Activated CD8-positive, alpha-beta memory T cell treated with anti-CD3 and anti-CD28 coated beads for 36 hours (primary cell): Measurements from ENCODE around the gene CITED4. TPM values are rescaled to one million over a fixed set of nuclear protein-coding genes. Genes with fewer than 3 reads are reported as not detected.

Experiments used
- CTCF ChIA-PET: fragments of 350-600 bp; sonication (Branson Sonifier 250); formaldehyde crosslinking; loops from one replicate; lab custom pipeline; 2021; ENCODE audit warnings: antibody characterized with exemption; lab: Charles Lee
- POLR2A ChIA-PET: fragments of 350-600 bp; sonication (Branson Sonifier 250); formaldehyde crosslinking; loops from one replicate; lab custom pipeline; 2021; ENCODE audit warnings: antibody characterized with exemption; lab: Charles Lee
- total RNA-seq, 2 experiments: library from RNA; stranded (reverse); gene quantifications; one replicate each; pipeline ENCODE4 v1.2.3, GENCODE V29; 2021

Gene CITED4
- total RNA-seq, 2 experiments from 2014 or later, result 1.0 to 1.9 TPM

- CTCF ChIA-PET, result interaction anchor here (0.7 to 0.8 kb wide), 2 partner anchors 8 to 60 kb away, joined by 3 read pairs; no protein-coding TSS in a partner anchor
- POLR2A ChIA-PET, result no interaction called here
Observed at GRCh38 chr1:40841602-40842001, 20.6 kb downstream of the CITED4 start.

- ChIA-PET CTCF (interaction anchor here (0.8 kb wide), 1 partner anchor 9 kb away, joined by 3 read pairs; no protein-coding TSS in a partner anchor), POLR2A (no interaction called here)
Observed at GRCh38 chr1:40840526-40841323, 21.4 kb downstream of the CITED4 start.

- POLR2A ChIA-PET, result no interaction called here
- CTCF ChIA-PET, result interaction anchor here (0.8 kb wide), 1 partner anchor 67 kb away, joined by 3 read pairs; no protein-coding TSS in a partner anchor
Observed at GRCh38 chr1:40839943-40840335, 22.2 kb downstream of the CITED4 start.

- ChIA-PET CTCF (interaction anchor here (0.8 to 1.2 kb wide), 2 partner anchors 64 to 66 kb away, joined by 3 read pairs; no protein-coding TSS in a partner anchor), POLR2A (no interaction called here)
Observed at GRCh38 chr1:40838980-40839942, 22.9 kb downstream of the CITED4 start.

- CTCF ChIA-PET, result interaction anchor here (0.9 to 1.2 kb wide), 2 partner anchors 12 to 64 kb away, joined by 3 read pairs; no protein-coding TSS in a partner anchor
- POLR2A ChIA-PET, result no interaction called here
Observed at GRCh38 chr1:40838045-40838979, 23.9 kb downstream of the CITED4 start.

GRCh38 chr1:40837601-40838000 lies 24.6 kb downstream of the CITED4 start:
- POLR2A ChIA-PET, result no interaction called here
- CTCF ChIA-PET, result interaction anchor here (0.9 kb wide), 1 partner anchor 12 kb away, joined by 3 read pairs; no protein-coding TSS in a partner anchor

- ChIA-PET CTCF (no interaction called here), POLR2A (no interaction called here)
Observed at GRCh38 chr1:40836283-40836682, 25.9 kb downstream of the CITED4 start.

GRCh38 chr1:40834968-40835545 lies 27.1 kb downstream of the CITED4 start:
- ChIA-PET CTCF (no interaction called here), POLR2A (no interaction called here)

GRCh38 chr1:40833979-40834378 lies 28.2 kb downstream of the CITED4 start:
- CTCF ChIA-PET, result interaction anchor here (0.7 to 1.5 kb wide), 3 partner anchors 29 to 496 kb away, joined by 3 read pairs; no protein-coding TSS in a partner anchor
- POLR2A ChIA-PET, result no interaction called here

GRCh38 chr1:40831001-40831732 lies 31.0 kb downstream of the CITED4 start:
- POLR2A ChIA-PET, result no interaction called here

GRCh38 chr1:40830419-40830943 lies 31.7 kb downstream of the CITED4 start:
- ChIA-PET POLR2A (no interaction called here), CTCF (interaction anchor here (0.7 kb wide), 1 partner anchor 274 kb away, joined by 4 read pairs; no protein-coding TSS in a partner anchor)

More at GRCh38 chr1:40831001-40831732, 31.0 kb downstream of the CITED4 start:
- CTCF ChIA-PET, result interaction anchor here (0.7 kb wide), 1 partner anchor 275 kb away, joined by 4 read pairs; no protein-coding TSS in a partner anchor

GRCh38 chr1:40829631-40830245 lies 32.4 kb downstream of the CITED4 start:
- CTCF ChIA-PET, result no interaction called here
- POLR2A ChIA-PET, result no interaction called here

- CTCF ChIA-PET, result no interaction called here
- POLR2A ChIA-PET, result no interaction called here
Observed at GRCh38 chr1:40825996-40826395, 36.2 kb downstream of the CITED4 start.

- POLR2A ChIA-PET, result interaction anchor here (0.5 kb wide), 1 partner anchor 20 kb away, joined by 3 read pairs; no protein-coding TSS in a partner anchor
Observed at GRCh38 chr1:40825435-40825788, 36.8 kb downstream of the CITED4 start.

GRCh38 chr1:40824591-40825434 lies 37.4 kb downstream of the CITED4 start:
- ChIA-PET POLR2A (interaction anchor here (0.5 kb wide), 1 partner anchor 19 kb away, joined by 3 read pairs; no protein-coding TSS in a partner anchor), CTCF (interaction anchor here (1.4 kb wide), 1 partner anchor 50 kb away, joined by 4 read pairs; no protein-coding TSS in a partner anchor)

More at GRCh38 chr1:40825435-40825788, 36.8 kb downstream of the CITED4 start:
- CTCF ChIA-PET, result interaction anchor here (1.4 kb wide), 1 partner anchor 51 kb away, joined by 4 read pairs; no protein-coding TSS in a partner anchor
